Right atrium auricular region (tissue), 2 donors: Measurements from ENCODE around the gene SRSF6. TPM values are rescaled to one million over a fixed set of nuclear protein-coding genes. Genes with fewer than 3 reads are reported as not detected.

Experiments
- DNase-seq: peaks from one replicate; pipeline ENCODE4 v3.0.0-alpha.2; 2019; ENCODE audit warnings: low spot score
- H3K27ac ChIP-seq, 2 donors: fragments of 200-600 bp; sonication (generic); 1 replicate in 1 of 2; 2 replicates in 1 of 2; pipeline ENCODE4 v1.5.1; 2016 to 2019
- H3K27me3 ChIP-seq, 2 donors: fragments of 200-600 bp; sonication (generic); one replicate each; pipeline versions ENCODE4 v1.5.1 to v1.6.0; 2017 to 2019
- H3K36me3 ChIP-seq: fragments of 200-600 bp; sonication (generic); one replicate; pipeline ENCODE4 v1.5.1; 2016
- H3K4me1 ChIP-seq, 2 donors: fragments of 200-600 bp; sonication (generic); one replicate each; pipeline versions ENCODE4 v1.5.1 to v1.6.0; 2017 to 2019
- H3K4me3 ChIP-seq, 2 donors: fragments of 200-600 bp; sonication (generic); 1 replicate in 1 of 2; 2 replicates in 1 of 2; pipeline ENCODE4 v1.5.1; 2017 to 2019; ENCODE audit warnings: mild to moderate bottlenecking in 1 of 2, moderate library complexity in 1 of 2
- H3K9me3 ChIP-seq, 2 donors: fragments of 200-600 bp; sonication (generic); one replicate each; pipeline ENCODE4 v1.5.1; 2019
- CTCF ChIP-seq, 2 donors: fragments of 200-600 bp; sonication (generic); IDR thresholded peaks; one replicate each; pipeline ENCODE4 v1.5.1; 2019; ENCODE audit warnings: antibody characterized with exemption in 2 of 2
- total RNA-seq, 2 donors: library from RNA; depleted of rRNA; stranded (reverse); fragments of >200 nt; gene quantifications; one replicate each; pipeline ENCODE4 v1.1.0, GENCODE V29; 2016

The SRSF6 gene
- total RNA-seq, 2 donors from 2014 or later, result 29.4 to 30.5 TPM

- no peaks in the 10 kb centered on the region for H3K9me3 ChIP-seq
- peaks cover 0 to 19% of the 10 kb centered on the region in 2 donors for H3K4me1 ChIP-seq
- TF ChIP-seq CTCF (IDR thresholded peaks at IDR 0.05), result no peak
- DNase-seq, result peak; percentile 34
- no peak overlapping the region for H3K4me3 ChIP-seq
- H3K27ac ChIP-seq, result no peak overlapping the region
- H3K36me3 ChIP-seq, result peaks cover 63% of the 10 kb centered on the region
- no peaks in the 10 kb centered on the region for H3K27me3 ChIP-seq
Measured at GRCh38 chr20:43460172-43460829, 2.6 kb downstream of the SRSF6 start.

- peaks cover 68% of the 10 kb centered on the region for H3K36me3 ChIP-seq
- H3K4me1 ChIP-seq, result peaks cover 0 to 19% of the 10 kb centered on the region in 2 donors
- no peak for TF ChIP-seq CTCF (IDR thresholded peaks at IDR 0.05)
Measured at GRCh38 chr20:43460830-43461200, 3.1 kb downstream of the SRSF6 start.

GRCh38 chr20:43461894-43462659 is 4.4 kb downstream of the SRSF6 start:
- no peaks in the 10 kb centered on the region for H3K27me3 ChIP-seq
- H3K9me3 ChIP-seq, result no peaks in the 10 kb centered on the region
- no peak overlapping the region for H3K4me3 ChIP-seq
- peaks cover 80% of the 10 kb centered on the region for H3K36me3 ChIP-seq
- no peak for TF ChIP-seq CTCF (IDR thresholded peaks at IDR 0.05)
- no peak for DNase-seq
- H3K4me1 ChIP-seq, result peaks cover 0 to 10% of the 10 kb centered on the region in 2 donors
- H3K27ac ChIP-seq, result no peak overlapping the region

More at GRCh38 chr20:43460830-43461200, 3.1 kb downstream of the SRSF6 start:
- Histone ChIP-seq H3K4me3 (no peak overlapping the region), H3K27ac (no peak overlapping the region), H3K27me3 (no peaks in the 10 kb centered on the region), H3K9me3 (no peaks in the 10 kb centered on the region)
- no peak for DNase-seq

- Histone ChIP-seq H3K36me3 (peaks cover 84% of the 10 kb centered on the region), H3K4me3 (no peak overlapping the region), H3K27me3 (no peaks in the 10 kb centered on the region), H3K4me1 (peaks cover 0 to 10% of the 10 kb centered on the region in 2 donors), H3K27ac (no peak overlapping the region), H3K9me3 (no peaks in the 10 kb centered on the region)
- no peak for DNase-seq
- no peak for TF ChIP-seq CTCF (IDR thresholded peaks at IDR 0.05)
Measured at GRCh38 chr20:43462660-43463526, 5.2 kb downstream of the SRSF6 start.

GRCh38 chr20:43463527-43464218 is 6.0 kb downstream of the SRSF6 start:
- Histone ChIP-seq H3K27me3 (no peaks in the 10 kb centered on the region), H3K27ac (no peak overlapping the region), H3K36me3 (peaks cover 92% of the 10 kb centered on the region), H3K4me3 (no peak overlapping the region), H3K9me3 (no peaks in the 10 kb centered on the region), H3K4me1 (peaks cover 0 to 10% of the 10 kb centered on the region in 2 donors)
- no peak for DNase-seq
- TF ChIP-seq CTCF (IDR thresholded peaks at IDR 0.05), result no peak
